ENCODE measurements around the gene TCEA3.
"Not testable (repeated sequence)": the region's sequence is repeated elsewhere in the genome, so short reads cannot be mapped to it uniquely, and the experiment has no call there.

TCEA3 gene

DNA sequence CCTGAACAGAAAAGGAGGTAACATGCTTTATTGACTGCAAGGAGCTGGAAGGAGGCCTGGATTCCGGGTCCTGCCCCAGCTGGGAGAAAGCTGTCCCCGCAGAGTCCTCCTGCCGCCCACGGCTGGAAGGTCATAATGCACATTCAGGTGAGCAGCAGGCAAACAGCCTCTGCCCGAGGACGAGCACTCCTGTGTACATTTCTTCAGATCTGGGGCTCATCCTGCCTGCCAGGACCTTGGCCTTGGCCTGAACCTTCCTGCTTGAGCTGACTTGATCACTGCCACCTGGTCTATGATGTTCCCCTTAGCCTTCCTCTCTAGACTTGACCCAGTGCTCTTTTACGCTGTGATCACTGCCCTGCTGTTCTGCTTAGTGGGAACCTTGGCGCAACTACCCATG lies 37.1 kb downstream of the TCEA3 start:
- no peak for DNase-seq

DNA sequence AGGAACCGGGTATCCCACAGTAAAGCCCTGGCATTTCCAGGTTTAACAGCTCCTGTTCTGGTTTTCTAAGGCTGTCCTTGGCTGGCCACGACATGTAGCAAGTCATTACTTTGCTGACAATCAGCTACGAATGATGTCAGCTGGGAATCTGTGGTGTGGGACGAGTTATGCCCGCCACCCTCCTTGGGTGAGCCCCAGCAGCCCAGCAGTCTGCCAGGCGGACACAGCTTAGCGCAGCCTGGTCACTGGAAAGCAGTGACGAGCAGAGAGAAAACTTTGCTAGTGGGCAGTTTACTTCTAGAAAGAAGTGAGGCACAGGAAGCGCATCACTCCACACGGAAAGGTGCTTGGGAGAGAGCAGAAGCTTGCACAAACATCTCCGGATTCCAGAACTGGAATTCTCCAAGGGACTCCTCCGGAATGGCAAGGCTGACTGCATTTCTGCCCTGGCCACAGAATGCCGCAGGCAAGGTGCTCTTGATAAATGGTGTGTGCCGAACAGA lies 39.4 kb downstream of the TCEA3 start:
- DNase-seq = no peak

- no peak for DNase-seq
These were observed 40.1 kb downstream of the TCEA3 start for GRCh38 chr1:23384312-23385058.

DNA sequence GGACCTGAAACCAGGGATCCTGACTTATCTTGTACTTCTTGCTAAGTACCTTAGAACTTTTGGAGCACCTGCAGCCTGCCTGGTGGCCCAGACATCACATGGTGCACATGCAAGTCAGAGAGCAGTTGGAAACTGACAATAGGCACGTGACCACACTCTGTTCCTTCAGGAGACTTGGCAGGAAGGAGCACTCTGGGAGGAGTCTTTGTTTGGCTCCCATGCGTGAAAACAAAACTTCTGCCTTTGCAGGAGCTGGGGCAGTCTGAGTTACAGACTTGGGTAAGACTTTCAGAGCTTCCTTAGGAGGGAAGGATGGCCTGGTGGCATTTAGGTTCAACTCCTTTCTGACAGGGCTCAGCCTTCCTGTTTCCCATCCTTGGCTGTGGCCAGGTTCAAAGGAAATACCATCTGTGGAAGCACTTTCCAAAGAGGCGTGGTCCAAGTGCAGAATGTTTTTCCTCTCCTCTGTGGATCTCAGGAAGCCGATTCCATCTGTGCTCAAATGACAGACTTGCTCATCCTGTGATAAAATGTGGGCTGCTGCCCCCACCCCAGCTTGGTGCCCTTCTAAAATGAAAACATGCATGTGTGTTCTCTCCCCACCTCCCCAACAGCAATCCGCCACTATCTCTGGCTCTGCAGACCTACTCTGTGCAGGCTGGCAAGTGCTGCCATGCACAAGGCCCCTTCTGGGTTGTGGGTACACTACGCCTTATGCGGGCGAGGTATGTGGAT lies 40.8 kb downstream of the TCEA3 start:
- DNase-seq = no peak

- no peak for DNase-seq
These were observed 43.2 kb downstream of the TCEA3 start for GRCh38 chr1:23381233-23381885.

GRCh38 chr1:23380719-23381118 lies 43.8 kb downstream of the TCEA3 start:
- no peak for DNase-seq

DNA sequence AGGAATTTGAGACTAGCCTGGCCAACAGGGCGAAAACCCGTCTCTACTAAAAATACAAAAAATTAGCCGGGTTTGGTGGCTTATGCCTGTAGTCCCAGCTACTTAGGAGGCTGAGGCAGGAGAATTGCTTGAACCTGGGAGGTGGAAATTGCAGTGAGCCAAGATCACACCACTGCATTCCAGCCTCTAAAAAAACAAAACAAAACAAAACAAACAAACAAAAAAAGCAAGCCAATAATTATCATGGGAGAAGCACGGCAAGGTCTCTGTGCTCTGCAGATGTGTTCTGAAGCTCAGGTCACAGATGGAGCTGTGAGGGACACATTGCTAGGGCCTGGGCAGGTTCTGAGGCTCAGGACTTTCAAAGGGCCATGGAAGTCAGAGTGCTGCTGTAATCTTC lies 44.3 kb downstream of the TCEA3 start:
- DNase-seq = not testable (repeated sequence)

- no peak for DNase-seq
These were observed 47.4 kb downstream of the TCEA3 start for GRCh38 chr1:23376890-23377811.

DNA sequence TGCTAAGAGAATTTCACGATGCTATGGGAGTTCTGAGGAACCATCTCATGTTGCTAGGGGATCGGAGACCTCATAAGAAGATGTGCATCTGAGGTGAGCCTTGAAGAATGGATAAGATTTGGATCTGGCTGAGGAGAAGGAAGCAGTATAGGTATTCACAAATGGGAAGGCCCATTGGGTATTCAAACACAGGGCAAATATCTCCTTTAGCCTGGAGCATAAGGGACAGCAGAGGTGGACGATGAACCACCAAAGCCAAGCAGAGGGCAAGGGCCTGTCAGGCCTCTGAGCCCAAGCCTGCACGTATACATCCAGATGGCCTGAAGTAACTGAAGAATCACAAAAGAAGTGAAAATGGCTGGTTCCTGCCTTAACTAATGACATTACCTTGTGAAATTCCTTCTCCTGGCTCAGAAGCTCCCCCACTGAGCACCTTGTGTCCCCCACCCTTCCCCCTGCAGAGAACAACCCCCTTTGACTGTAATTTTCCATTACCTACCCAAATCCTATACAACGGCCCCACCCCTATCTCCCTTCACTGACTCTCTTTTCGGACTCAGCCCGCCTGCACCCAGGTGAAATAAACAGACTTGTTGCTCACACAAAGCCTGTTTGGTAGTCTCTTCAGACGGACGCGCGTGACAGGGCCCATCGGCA lies 50.3 kb downstream of the TCEA3 start:
- DNase-seq = not testable (repeated sequence)

DNA sequence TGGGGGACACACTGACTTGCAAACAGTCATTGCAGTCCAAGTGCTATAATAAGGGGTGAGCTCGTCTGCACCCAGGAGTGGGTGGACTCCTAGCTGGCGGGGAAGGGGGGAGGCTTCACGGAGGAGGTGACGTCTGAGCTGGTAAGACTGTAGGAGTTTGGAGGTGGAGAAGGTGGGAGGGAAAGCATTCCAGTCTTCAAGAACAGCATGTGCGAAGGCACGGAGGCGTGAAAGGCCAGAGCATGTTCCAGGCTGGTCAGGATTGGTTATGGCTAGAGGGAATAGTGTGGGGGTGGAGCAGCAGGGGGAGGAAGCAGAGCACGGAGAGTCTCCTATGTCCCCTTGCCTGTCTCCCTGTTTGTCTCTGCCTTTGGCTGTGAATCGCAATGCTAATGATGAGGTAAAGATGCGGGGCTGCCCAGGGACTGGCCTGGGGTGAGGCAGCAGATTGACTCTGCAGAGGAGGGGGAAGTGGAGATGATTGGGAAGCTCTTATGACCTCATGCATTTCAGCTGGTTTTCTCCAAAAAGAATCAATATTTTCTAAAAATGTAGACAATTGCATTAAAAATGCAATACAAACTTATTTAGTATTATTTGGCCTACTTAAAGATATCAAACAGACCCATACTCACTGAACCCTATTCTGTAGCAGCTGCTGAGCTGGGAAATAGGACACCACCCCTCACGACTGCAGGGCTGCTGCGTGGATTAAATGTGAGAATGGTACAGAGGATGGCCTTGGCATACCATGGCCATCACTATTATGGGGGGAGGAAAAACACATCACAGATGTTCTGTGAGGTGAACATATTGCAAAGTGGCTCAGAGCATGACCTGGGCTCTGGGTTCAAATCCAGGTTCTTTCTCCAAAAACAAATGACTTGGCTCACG lies 52.3 kb downstream of the TCEA3 start:
- DNase-seq = no peak

DNA sequence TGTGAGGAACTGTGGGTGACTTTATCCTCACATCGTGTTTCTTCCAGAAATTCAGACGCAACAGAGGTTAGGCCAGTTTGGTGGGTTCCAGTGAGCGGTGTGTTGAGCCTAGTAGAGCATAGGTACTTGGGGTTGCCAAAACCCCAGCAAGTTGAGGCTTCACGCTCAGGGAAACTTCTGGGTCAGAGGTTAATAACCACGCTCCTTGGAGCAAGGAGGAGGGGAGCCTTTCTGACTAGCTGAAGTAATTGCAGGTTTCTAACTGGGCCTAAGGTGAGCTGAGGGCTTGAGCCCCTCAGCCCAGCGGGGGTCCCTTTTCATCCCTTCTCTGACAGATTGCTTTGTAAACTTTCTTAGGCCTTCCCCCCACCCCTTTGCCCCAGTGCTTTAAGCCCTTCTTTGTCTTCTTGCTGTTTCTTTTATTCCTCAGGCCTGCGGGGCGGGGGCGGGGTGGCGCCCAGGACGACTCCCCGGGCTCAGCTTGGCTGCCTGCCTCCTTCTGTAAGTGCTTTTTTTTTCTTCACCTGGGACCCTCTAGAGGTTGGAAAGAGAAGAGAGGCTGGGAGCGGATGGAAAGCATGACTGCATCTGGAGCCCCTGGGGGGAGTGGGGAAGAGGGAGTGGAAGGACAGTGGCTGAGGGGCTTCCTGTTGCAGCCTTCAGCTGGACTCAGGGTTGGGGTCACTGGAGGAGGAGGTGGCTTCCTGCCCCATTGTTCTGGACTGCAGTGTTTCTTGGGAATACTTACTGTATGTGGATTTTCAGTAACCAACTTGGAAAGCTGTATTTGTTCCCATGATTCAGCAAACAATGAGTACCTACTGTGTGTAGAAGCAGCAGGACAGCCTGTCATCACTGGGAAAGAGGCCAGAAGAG lies 53.6 kb downstream of the TCEA3 start:
- peak; percentile 79 for DNase-seq

- peak; percentile 36 for DNase-seq
These were observed 54.2 kb downstream of the TCEA3 start for GRCh38 chr1:23370330-23370708.

GRCh38 chr1:23369335-23370013 lies 55.1 kb downstream of the TCEA3 start, which contains the start of gene ZNF436:
Gene ZNF436 (minus strand): TSS chr1:23369836. CDS start chr1:23368005, 1,831 bp downstream.
- DNase-seq = peak; percentile 82

GRCh38 chr1:23368562-23369334 lies 55.8 kb downstream of the TCEA3 start:
- peak; percentile 98 for DNase-seq

DNA sequence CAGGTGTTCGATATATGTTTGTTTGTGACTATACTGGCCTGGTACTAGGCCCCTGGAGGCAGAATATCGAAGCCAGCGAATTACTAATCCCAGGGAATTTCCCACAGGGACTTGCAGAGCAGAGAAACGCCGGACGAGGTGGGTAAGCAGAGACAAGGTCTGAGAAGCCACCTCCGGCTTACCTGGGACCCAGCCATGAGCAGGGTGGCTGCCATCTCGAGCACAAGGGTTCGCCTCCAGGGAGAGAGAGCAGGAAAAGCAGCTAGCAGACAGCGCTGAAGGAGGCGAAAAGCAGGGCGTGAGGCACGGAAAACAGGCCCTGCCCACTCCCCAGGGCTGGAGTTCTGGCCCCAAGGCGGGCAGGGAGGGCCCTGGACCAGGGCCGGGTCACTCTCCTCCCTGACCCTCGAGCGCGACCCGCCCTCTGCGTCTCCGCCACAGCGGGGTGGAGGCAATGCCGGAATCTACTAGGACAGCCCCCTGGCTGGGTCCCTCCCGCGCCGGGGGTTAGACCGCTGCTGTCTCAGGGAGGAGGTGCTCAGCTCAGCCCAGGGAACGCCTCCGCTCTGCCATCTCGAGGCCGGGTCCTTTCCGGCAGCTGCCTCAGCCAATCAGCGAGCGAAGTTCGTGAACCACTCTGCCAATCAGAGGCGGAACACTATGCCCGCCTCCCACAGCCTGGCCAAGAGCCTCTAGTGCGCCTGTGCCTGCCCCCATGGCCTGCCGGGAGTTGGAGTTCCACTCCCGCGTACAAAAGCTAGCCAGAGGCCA lies 56.6 kb downstream of the TCEA3 start:
- DNase-seq = peak; percentile 97

DNA sequence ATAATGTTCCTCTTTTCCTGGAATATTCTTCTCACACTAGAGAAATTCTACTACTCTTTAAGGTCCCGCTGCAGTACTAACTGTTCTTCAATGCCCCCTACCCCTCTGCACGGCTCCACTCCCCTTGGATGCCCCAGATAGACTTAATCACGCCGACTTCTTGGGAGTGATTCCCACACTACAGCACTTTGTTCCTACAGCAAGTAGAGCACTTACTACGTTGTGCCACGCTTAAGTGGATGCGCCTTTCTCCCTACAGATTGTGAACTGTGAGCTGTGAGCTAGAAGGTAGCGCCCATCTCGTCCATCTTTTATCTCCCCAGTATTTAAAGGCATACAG lies 57.1 kb downstream of the TCEA3 start:
- no peak for DNase-seq

DNA sequence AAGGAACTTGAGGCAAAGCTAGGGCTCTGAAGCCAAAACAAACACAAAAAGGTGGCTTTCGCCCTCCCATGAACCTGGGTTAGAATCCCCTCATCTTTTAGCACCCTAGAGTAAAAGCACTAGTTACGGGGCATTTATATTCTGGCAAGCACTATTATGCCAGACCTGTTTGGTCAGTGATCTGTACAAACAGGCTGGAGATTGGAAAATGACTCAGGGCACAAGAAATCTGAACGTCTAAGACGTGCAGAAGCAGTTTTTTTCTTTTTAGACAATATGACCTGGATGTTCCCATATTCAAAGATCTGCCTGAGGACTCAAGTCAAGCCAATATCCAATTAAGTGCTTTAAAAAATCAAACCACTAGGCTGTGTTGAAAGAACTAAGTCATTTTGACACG lies 58.0 kb downstream of the TCEA3 start:
- DNase-seq = no peak

GRCh38 chr1:23366146-23366545 lies 58.4 kb downstream of the TCEA3 start:
- DNase-seq = no peak

Measured in retina (tissue), 1 donor.